SK-N-MC (cell line): Measurements from ENCODE around the gene SCP2.

Source experiments
- EZH2 ChIP-seq: fragments of 200-600 bp; sonication (generic); IDR thresholded peaks from one replicate; pipeline ENCODE4 v1.6.1; 2017; ENCODE audit warnings: antibody characterized with exemption
- FOXP2 ChIP-seq: optimal IDR thresholded peaks from 2 replicates; pipeline ENCODE3; 2011; ENCODE audit warnings: mild to moderate bottlenecking, moderate library complexity; ENCODE audit not compliant: insufficient read depth; ENCODE audit errors: extremely low read length, control extremely low read depth
- POLR2AphosphoS5 ChIP-seq: IDR thresholded peaks from 2 replicates; pipeline ENCODE4 v1.6.1; 2012; ENCODE audit warnings: mild to moderate bottlenecking, low read depth, low read length, borderline replicate concordance

GRCh38 chr1:53014791-53015507 is 87.9 kb downstream of the SCP2 start:
- TF ChIP-seq EZH2 (no peak), POLR2AphosphoS5 (peak; percentile 68), FOXP2 (no peak)
